Esophagus muscularis mucosa (tissue), 4 donors: ENCODE data around the gene TMEM219. TPM values are rescaled to one million over a fixed set of nuclear protein-coding genes. Genes with fewer than 3 reads are reported as not detected.
A peak's percentile ranks its signal among the peaks of the same experiment; 100 is the strongest.

Experiments
- DNase-seq: peaks from one replicate; pipeline ENCODE4 v3.0.0-alpha.2; 2017; ENCODE audit errors: extremely low spot score
- H3K27ac ChIP-seq, 4 donors: fragments of 200-600 bp; sonication (generic); replicated peaks in 1 of 4; 1 replicate in 3 of 4; 2 replicates in 1 of 4; pipeline ENCODE4 v1.5.1; 2016 to 2019; ENCODE audit warnings: mild to moderate bottlenecking in 1 of 4
- H3K27me3 ChIP-seq, 4 donors: fragments of 200-600 bp; sonication (generic); one replicate each; pipeline versions ENCODE4 v1.5.1 to v1.6.0; 2016 to 2019
- H3K36me3 ChIP-seq, 4 donors: fragments of 200-600 bp; sonication (generic); one replicate each; pipeline ENCODE4 v1.5.1; 2016 to 2019
- H3K4me1 ChIP-seq, 4 donors: fragments of 200-600 bp; sonication (generic); one replicate each; pipeline ENCODE4 v1.5.1; 2016 to 2019
- H3K4me3 ChIP-seq, 4 donors: fragments of 200-600 bp; sonication (generic); 1 replicate in 2 of 4; 2 replicates in 2 of 4; pipeline ENCODE4 v1.5.1; 2016 to 2019; ENCODE audit warnings: mild to moderate bottlenecking in 4 of 4, moderate library complexity in 1 of 4
- H3K9me3 ChIP-seq, 4 donors: fragments of 200-600 bp; sonication (generic); 1 replicate in 3 of 4; 2 replicates in 1 of 4; pipeline ENCODE4 v1.5.1; 2016 to 2019
- EP300 ChIP-seq: sonication (generic); formaldehyde crosslinking; IDR thresholded peaks from one replicate; pipeline ENCODE4 v1.6.1; 2017; ENCODE audit warnings: antibody characterized with exemption
- POLR2A ChIP-seq: fragments of 450-650 bp; IDR thresholded peaks from one replicate; pipeline ENCODE4 v1.6.1; 2017; ENCODE audit warnings: antibody characterized with exemption, moderate library complexity, mild to moderate bottlenecking, low read depth
- POLR2AphosphoS5 ChIP-seq, 2 donors: sonication (generic); formaldehyde crosslinking; IDR thresholded peaks; one replicate each; pipeline ENCODE4 v1.6.1; 2017; ENCODE audit warnings: antibody characterized with exemption in 2 of 2
- WGBS: methylation state at CpG from one replicate; pipeline ENCODE4 v1.1.5; 2018; 5-methylcytosine and 5-hydroxymethylcytosine counted together
- intact Hi-C: fragments of 100-400 bp; cut with DNase I; formaldehyde crosslinking; loops from one replicate; pipeline ENCODE4 v1.15.1; 2023
- total RNA-seq, 4 donors: library from RNA; depleted of rRNA; stranded (reverse); fragments of >200 nt; gene quantifications; one replicate each; pipeline versions ENCODE4 v1.1.0 to v1.2.1, GENCODE V29; 2016
- TF ChIP-seq, protein P1 (sequence below), 3 experiments: fragments of 200-600 bp in 2 of 3; fragments of 450-650 bp in 1 of 3; sonication (generic) in 2 of 3; IDR thresholded peaks; one replicate each; pipeline ENCODE4 v1.5.1; 2017 to 2019; ENCODE audit warnings: antibody characterized with exemption in 3 of 3, mild to moderate bottlenecking in 2 of 3, moderate library complexity in 1 of 3

Gene TMEM219
- total RNA-seq, 4 donors from 2014 or later = 96.8 to 114 (median 105) TPM

DNA sequence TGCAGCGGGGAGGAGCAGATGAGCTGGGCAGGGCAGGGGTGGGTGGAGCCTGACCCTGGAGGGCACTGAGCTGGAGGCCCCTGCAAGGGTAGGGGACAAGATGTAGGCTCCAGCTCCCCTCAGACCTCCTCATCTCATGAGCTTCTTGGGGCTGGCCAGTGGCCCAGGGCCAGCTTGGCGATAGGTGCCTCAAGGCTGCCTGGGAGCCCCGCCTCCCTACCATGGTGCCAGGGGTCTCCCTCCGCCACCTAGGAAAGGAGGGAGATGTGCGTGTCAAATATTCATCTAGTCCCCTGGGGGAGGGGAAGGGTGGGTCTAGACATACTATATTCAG, 29.7 kb downstream of the TMEM219 start:
- intact Hi-C loops = loop anchor here (10.0 kb wide), 1 partner anchor 197 kb away; the partner anchor contains the start of gene KIF22
- WGBS = 74% methylated on average over 5 of the region's 5 CpGs
- Histone ChIP-seq H3K36me3 (peaks cover 30 to 76% (median 74%) of the 10 kb centered on the region in 4 donors), H3K27me3 (no peaks in the 10 kb centered on the region), H3K4me3 (no peak overlapping the region), H3K4me1 (peaks cover 14 to 20% (median 19%) of the 10 kb centered on the region in 4 donors), H3K9me3 (no peaks in the 10 kb centered on the region), H3K27ac (peak overlapping the region in 1 of 4 donors; percentile 14)
- DNase-seq = no peak
- TF ChIP-seq, protein P1, sequence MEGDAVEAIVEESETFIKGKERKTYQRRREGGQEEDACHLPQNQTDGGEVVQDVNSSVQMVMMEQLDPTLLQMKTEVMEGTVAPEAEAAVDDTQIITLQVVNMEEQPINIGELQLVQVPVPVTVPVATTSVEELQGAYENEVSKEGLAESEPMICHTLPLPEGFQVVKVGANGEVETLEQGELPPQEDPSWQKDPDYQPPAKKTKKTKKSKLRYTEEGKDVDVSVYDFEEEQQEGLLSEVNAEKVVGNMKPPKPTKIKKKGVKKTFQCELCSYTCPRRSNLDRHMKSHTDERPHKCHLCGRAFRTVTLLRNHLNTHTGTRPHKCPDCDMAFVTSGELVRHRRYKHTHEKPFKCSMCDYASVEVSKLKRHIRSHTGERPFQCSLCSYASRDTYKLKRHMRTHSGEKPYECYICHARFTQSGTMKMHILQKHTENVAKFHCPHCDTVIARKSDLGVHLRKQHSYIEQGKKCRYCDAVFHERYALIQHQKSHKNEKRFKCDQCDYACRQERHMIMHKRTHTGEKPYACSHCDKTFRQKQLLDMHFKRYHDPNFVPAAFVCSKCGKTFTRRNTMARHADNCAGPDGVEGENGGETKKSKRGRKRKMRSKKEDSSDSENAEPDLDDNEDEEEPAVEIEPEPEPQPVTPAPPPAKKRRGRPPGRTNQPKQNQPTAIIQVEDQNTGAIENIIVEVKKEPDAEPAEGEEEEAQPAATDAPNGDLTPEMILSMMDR (IDR thresholded peaks at IDR 0.05) = no peak
- TF ChIP-seq POLR2AphosphoS5 (IDR thresholded peaks at IDR 0.05) (no peak), POLR2A (no peak), EP300 (no peak)

DNA sequence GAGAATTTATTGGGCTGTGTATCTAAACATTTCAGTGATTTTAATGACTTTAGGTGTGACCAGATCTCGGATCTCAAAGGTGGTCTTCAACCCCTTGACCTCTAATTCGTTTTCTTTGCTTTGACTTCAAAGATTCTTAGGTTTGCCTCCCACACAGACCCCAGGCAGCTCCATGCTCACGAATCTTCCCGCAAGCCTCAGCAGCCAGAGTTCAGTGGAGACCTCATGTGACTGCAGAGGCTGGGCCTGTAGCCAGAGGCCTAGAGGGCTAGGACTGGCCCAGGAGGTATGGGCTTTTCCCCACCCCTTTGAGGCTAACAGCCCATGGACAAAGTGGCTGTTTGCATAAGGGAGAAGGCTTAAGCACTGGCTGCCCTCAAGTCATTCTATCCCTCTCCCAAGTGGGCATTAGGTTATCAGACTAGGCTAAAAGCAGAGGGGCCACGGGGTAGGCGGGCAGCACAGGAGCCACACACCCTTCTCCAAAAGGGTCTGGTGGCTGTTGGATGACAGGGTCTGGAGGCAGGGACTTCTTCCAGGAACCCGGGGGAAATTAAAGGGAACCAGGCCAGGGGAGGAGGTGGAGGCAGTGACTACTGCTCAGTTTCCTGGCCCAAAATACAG, 30.6 kb downstream of the TMEM219 start:
- Histone ChIP-seq H3K9me3 (no peaks in the 10 kb centered on the region), H3K27ac (no peak overlapping the region), H3K4me3 (no peak overlapping the region), H3K4me1 (peaks cover 23 to 29% (median 27%) of the 10 kb centered on the region in 4 donors), H3K36me3 (peaks cover 21 to 68% (median 64%) of the 10 kb centered on the region in 4 donors), H3K27me3 (no peaks in the 10 kb centered on the region)
- intact Hi-C loops = loop anchor here (10.0 kb wide), 1 partner anchor 198 kb away; the partner anchor contains the start of gene KIF22
- TF ChIP-seq POLR2AphosphoS5 (IDR thresholded peaks at IDR 0.05) = no peak
- TF ChIP-seq POLR2A = no peak
- TF ChIP-seq, protein P1 (IDR thresholded peaks at IDR 0.05) = no peak
- no peak for TF ChIP-seq EP300
- DNase-seq = no peak
- WGBS = 46% methylated on average over 7 of the region's 7 CpGs

DNA sequence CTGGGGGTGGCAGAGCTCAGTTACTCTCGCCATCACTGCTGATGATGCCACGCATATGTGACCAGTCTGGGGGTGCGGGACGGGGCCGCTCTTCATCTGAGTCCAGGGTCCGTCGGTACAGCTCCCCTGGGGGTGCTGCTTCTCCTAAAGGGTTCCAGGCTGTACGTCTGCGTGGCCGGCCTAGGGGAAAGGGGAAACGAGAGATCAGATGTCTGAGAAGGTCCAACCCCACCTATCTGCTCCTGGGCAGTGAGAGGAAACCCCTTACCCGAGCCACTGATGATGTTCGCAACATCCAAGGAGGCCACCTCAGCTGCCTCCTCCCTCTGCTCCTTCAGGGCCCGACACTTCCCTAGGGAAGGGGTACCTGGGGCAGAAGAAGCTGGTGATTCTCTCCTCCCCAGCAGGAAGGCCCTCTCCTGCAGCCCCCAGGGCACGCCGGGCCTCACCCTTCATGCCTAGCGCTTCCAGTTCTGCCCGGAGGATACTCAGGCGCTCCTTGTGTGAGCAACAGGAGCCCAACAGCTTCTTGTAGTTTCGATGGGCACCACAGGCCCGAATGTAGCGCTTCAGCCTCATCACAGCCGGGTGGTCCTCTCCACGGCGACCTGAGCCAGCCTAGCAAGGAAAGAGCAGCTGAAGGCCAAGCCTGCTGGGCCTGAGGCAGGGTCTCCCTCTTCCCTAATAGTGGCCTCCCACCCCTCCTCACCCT, 31.5 kb downstream of the TMEM219 start:
- Histone ChIP-seq H3K27ac (peak overlapping the region in 1 of 4 donors; percentile 26), H3K36me3 (peaks cover 12 to 68% (median 61%) of the 10 kb centered on the region in 4 donors), H3K27me3 (no peaks in the 10 kb centered on the region), H3K4me1 (peaks cover 24 to 33% (median 27%) of the 10 kb centered on the region in 4 donors), H3K9me3 (no peaks in the 10 kb centered on the region), H3K4me3 (no peak overlapping the region)
- intact Hi-C loops = loop anchor here (10.0 kb wide), 1 partner anchor 199 kb away; the partner anchor contains the start of gene KIF22
- WGBS = 81% methylated on average over 13 of the region's 25 CpGs
- TF ChIP-seq POLR2A (no peak), POLR2AphosphoS5 (IDR thresholded peaks at IDR 0.05) (no peak), EP300 (no peak)
- TF ChIP-seq, protein P1 (IDR thresholded peaks at IDR 0.05) = no peak
- no peak for DNase-seq

DNA sequence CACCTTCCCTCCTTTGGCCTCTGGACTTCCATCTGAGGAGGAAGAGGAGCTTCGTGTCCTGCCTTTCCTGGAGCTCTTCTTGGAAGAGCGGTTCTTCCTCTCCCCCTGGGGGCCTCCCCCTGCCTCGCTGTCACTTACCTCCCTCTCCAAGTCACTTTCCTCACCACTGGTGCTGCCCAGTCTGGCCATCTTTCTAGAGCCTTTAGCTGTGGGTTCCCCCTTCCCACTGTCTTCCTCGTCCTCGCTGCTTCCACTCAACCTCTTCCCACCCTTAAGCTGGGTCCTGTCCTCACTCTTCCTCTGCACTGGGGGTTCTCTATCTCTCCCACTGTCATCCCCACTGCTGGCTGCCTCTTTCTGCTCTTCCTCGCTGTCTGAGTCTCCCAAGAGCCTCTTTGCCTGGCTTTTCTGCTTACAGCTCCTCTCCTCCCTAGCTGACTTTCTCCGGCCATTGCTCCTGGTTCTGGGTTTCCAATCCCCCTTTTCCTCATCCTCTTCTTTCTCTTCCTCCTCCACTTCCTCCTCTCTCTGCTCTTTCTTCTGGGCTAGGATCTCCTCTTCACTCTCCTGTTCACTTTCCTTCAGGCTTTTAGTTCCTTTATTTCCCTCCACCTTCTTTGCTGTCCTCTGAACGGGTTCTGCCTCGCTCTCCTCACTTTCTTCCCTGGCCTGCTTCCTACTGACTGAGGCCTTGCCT, 32.2 kb downstream of the TMEM219 start:
- H3K4me3 ChIP-seq = no peak overlapping the region
- intact Hi-C loops = loop anchor here (10.0 kb wide), 1 partner anchor 199 kb away; the partner anchor contains the start of gene KIF22

More for the DNA sequence above, 32.2 kb downstream of the TMEM219 start:
- Histone ChIP-seq H3K9me3 (no peaks in the 10 kb centered on the region), H3K27ac (peak overlapping the region; percentile 96 to 99 (median 96)), H3K4me1 (peaks cover 24 to 33% (median 27%) of the 10 kb centered on the region in 4 donors), H3K27me3 (no peaks in the 10 kb centered on the region), H3K36me3 (peaks cover 12 to 66% (median 55%) of the 10 kb centered on the region in 4 donors)
- no peak for DNase-seq
- 86% methylated on average over 9 of the region's 9 CpGs for WGBS
- TF ChIP-seq, protein P1 (IDR thresholded peaks at IDR 0.05) = no peak
- TF ChIP-seq EP300 = no peak
- TF ChIP-seq POLR2AphosphoS5 (IDR thresholded peaks at IDR 0.05) = no peak
- TF ChIP-seq POLR2A = no peak
